NK-92 (cell line): ENCODE measurements around the gene EPHA6.
"Not testable (repeated sequence)": the region's sequence is repeated elsewhere in the genome, so short reads cannot be mapped to it uniquely, and the experiment has no call there.

ENCODE experiments used
- DNase-seq: peaks from one replicate; lab custom pipeline; 2025; ENCODE audit not compliant: unreplicated experiment; lab: John Stamatoyannopoulos, UW

The EPHA6 gene

GRCh38 chr3:97552186-97552585 is 737.8 kb downstream of the EPHA6 start:
- DNase-seq = no peak

- no peak for DNase-seq
These were observed 761.3 kb downstream of the EPHA6 start for GRCh38 chr3:97575742-97576141.

GRCh38 chr3:97576221-97576620 is 761.8 kb downstream of the EPHA6 start:
- DNase-seq = no peak

- no peak for DNase-seq
These were observed 765.0 kb downstream of the EPHA6 start for GRCh38 chr3:97579365-97579764.

GRCh38 chr3:97610626-97611025 is 796.2 kb downstream of the EPHA6 start:
- no peak for DNase-seq

- no peak for DNase-seq
These were observed 798.2 kb downstream of the EPHA6 start for GRCh38 chr3:97612632-97613031.

GRCh38 chr3:97613139-97613538 is 798.7 kb downstream of the EPHA6 start:
- DNase-seq = no peak

GRCh38 chr3:97620514-97620913 is 806.1 kb downstream of the EPHA6 start:
- not testable (repeated sequence) for DNase-seq

- no peak for DNase-seq
These were observed 822.1 kb downstream of the EPHA6 start for GRCh38 chr3:97636465-97636864.

- no peak for DNase-seq
These were observed 832.5 kb downstream of the EPHA6 start for GRCh38 chr3:97646932-97647331.

- DNase-seq = no peak
These were observed 833.1 kb downstream of the EPHA6 start for GRCh38 chr3:97647441-97647982.

- DNase-seq = no peak
These were observed 841.6 kb downstream of the EPHA6 start for GRCh38 chr3:97655971-97656370.

GRCh38 chr3:97656638-97657037 is 842.2 kb downstream of the EPHA6 start:
- no peak for DNase-seq

GRCh38 chr3:97658668-97659285 is 844.4 kb downstream of the EPHA6 start:
- no peak for DNase-seq

- DNase-seq = no peak
These were observed 847.9 kb downstream of the EPHA6 start for GRCh38 chr3:97662264-97662663.

GRCh38 chr3:97662762-97663161 is 848.4 kb downstream of the EPHA6 start:
- no peak for DNase-seq

- no peak for DNase-seq
These were observed 851.5 kb downstream of the EPHA6 start for GRCh38 chr3:97665896-97666295.

GRCh38 chr3:97670952-97671351 is 856.6 kb downstream of the EPHA6 start:
- no peak for DNase-seq

GRCh38 chr3:97673357-97673997 is 859.1 kb downstream of the EPHA6 start:
- DNase-seq = no peak

- DNase-seq = no peak
These were observed 860.1 kb downstream of the EPHA6 start for GRCh38 chr3:97674461-97674860.

- DNase-seq = no peak
These were observed 865.8 kb downstream of the EPHA6 start for GRCh38 chr3:97680210-97680609.

GRCh38 chr3:97680696-97681095 is 866.3 kb downstream of the EPHA6 start:
- DNase-seq = no peak

- no peak for DNase-seq
These were observed 870.1 kb downstream of the EPHA6 start for GRCh38 chr3:97684490-97684889.
